PC-3 (cell line): ENCODE measurements around the gene PRKG2. TPM values are rescaled to one million over a fixed set of nuclear protein-coding genes. Genes with fewer than 3 reads are reported as not detected.
A peak's percentile ranks its signal among the peaks of the same experiment; 100 is the strongest.

Experiments used
- ATAC-seq: fragments of 200-7000 bp; cut with Tn5 transposase; 2 replicates; pipeline ENCODE4 v1.9.1; 2020; ENCODE audit warnings: mild to moderate bottlenecking, moderate library complexity
- BruUV-seq: library from RNA; stranded (reverse); fragments of 400-500 nt; replicated peaks from 2 replicates; lab custom pipeline; 2021; lab: Mats Ljungman, UMichigan
- CTCF ChIA-PET: fragments of 300-600 bp; sonication (Branson Sonifier 250); formaldehyde crosslinking; loops from one replicate; lab custom pipeline; 2022; ENCODE audit warnings: antibody characterized with exemption; lab: Charles Lee
- POLR2A ChIA-PET: fragments of 300-600 bp; sonication (Branson Sonifier 250); formaldehyde crosslinking; loops from one replicate; lab custom pipeline; 2022; ENCODE audit warnings: antibody characterized with exemption; ENCODE audit not compliant: unreplicated experiment; lab: Charles Lee
- DNase-seq: peaks from one replicate; pipeline ENCODE4 v3.0.0-alpha.2; 2015
- H2AFZ ChIP-seq: fragments of 300-600 bp; sonication (generic); 2 replicates; pipeline ENCODE4 v1.6.0; 2016; ENCODE audit warnings: antibody characterized with exemption, low read length
- H3F3A ChIP-seq: fragments of 300-600 bp; sonication (generic); one replicate; pipeline ENCODE4 v1.6.0; 2017; ENCODE audit warnings: antibody characterized with exemption, low read length, control low read depth, mild to moderate bottlenecking; ENCODE audit not compliant: unreplicated experiment
- H3K27ac ChIP-seq: fragments of 300-600 bp; sonication (generic); 2 replicates; pipeline ENCODE4 v1.5.1; 2016; ENCODE audit warnings: mild to moderate bottlenecking, low read length
- H3K27me3 ChIP-seq: fragments of 300-600 bp; sonication (generic); 2 replicates; pipeline ENCODE4 v1.6.1; 2016; ENCODE audit warnings: low read length, mixed read lengths
- H3K36me3 ChIP-seq: fragments of 300-600 bp; sonication (generic); 2 replicates; pipeline ENCODE4 v1.6.1; 2016; ENCODE audit warnings: low read depth, mixed run types, low read length, mixed read lengths
- H3K4me1 ChIP-seq: fragments of 300-600 bp; sonication (generic); 2 replicates; pipeline ENCODE4 v1.5.1; 2016; ENCODE audit warnings: low read length; ENCODE audit not compliant: insufficient read depth
- H3K4me2 ChIP-seq: fragments of 300-600 bp; sonication (generic); 2 replicates; pipeline ENCODE4 v1.6.0; 2016; ENCODE audit warnings: low read length
- H3K4me3 ChIP-seq: fragments of 300-600 bp; sonication (generic); 2 replicates; pipeline ENCODE4 v1.5.1; 2016; ENCODE audit warnings: mild to moderate bottlenecking, low read length, mixed read lengths
- H3K79me2 ChIP-seq: fragments of 300-600 bp; sonication (generic); 2 replicates; pipeline ENCODE4 v1.6.1; 2017; ENCODE audit warnings: low read length, mixed read lengths
- H3K9ac ChIP-seq: fragments of 300-600 bp; sonication (generic); 2 replicates; pipeline ENCODE4 v1.6.0; 2016; ENCODE audit warnings: mild to moderate bottlenecking, low read length
- H3K9me2 ChIP-seq: fragments of 300-600 bp; sonication (generic); replicated peaks from 2 replicates; pipeline ENCODE4 v1.6.1; 2016; ENCODE audit warnings: mixed run types, low read length, mixed read lengths
- H3K9me3 ChIP-seq: fragments of 300-600 bp; sonication (generic); 2 replicates; pipeline ENCODE4 v1.6.1; 2016; ENCODE audit warnings: low read length, mixed read lengths
- H4K20me1 ChIP-seq: fragments of 300-600 bp; sonication (generic); 2 replicates; pipeline ENCODE4 v1.6.1; 2016; ENCODE audit warnings: low read length, mixed read lengths
- CTCF ChIP-seq: fragments of 300-600 bp; sonication (generic); conservative IDR thresholded peaks from 2 replicates; pipeline ENCODE4 v1.5.1; 2017; ENCODE audit warnings: antibody characterized with exemption, low read depth, mild to moderate bottlenecking, low read length
- EZH2 ChIP-seq: fragments of 300-600 bp; sonication (generic); IDR thresholded peaks from one replicate; pipeline ENCODE4 v1.6.1; 2017; ENCODE audit warnings: antibody characterized with exemption, mild to moderate bottlenecking, low read length; ENCODE audit not compliant: unreplicated experiment
- EZH2phosphoT487 ChIP-seq: fragments of 300-600 bp; sonication (generic); IDR thresholded peaks from 2 replicates; pipeline ENCODE4 v1.6.1; 2018; ENCODE audit warnings: mild to moderate bottlenecking, antibody characterized with exemption, low read length, borderline replicate concordance
- intact Hi-C: fragments of 100-400 bp; cut with micrococcal nuclease; formaldehyde crosslinking; loops from 2 replicates; pipeline ENCODE4 v1.9.0; 2023
- total RNA-seq: library from RNA; depleted of rRNA; stranded (reverse); fragments of >200 nt; gene quantifications from 2 replicates; pipeline ENCODE4 v1.2.3, GENCODE V29; 2014

Gene PRKG2
- total RNA-seq, 1 experiment from 2014 or later: 0.55 TPM

- H3K27ac ChIP-seq: no peak overlapping the region
- no peak overlapping the region for H3K9ac ChIP-seq
- peaks cover 32% of the 10 kb centered on the region for H3K27me3 ChIP-seq
- no peak overlapping the region for H3K4me2 ChIP-seq
- H3K9me3 ChIP-seq: no peaks in the 10 kb centered on the region
- BruUV-seq: no TSS peak
- ATAC-seq (peak; percentile 59), DNase-seq (no peak)
- ChIA-PET CTCF (interaction anchor here (0.6 kb wide), 1 partner anchor 137 kb away, joined by 3 read pairs; no protein-coding TSS in a partner anchor), POLR2A (no interaction called here)
- no peaks in the 10 kb centered on the region for H3K4me1 ChIP-seq
- no peaks in the 10 kb centered on the region for H3F3A ChIP-seq
- no peaks in the 10 kb centered on the region for H3K79me2 ChIP-seq
- no peak for TF ChIP-seq EZH2
- TF ChIP-seq CTCF: 0 out of 2 replicates have a peak, but pooled peaks have one; percentile 11
- no peak overlapping the region for H3K4me3 ChIP-seq
- no peak overlapping the region for H2AFZ ChIP-seq
- intact Hi-C loops: loop anchor here (1.0 to 5.0 kb wide), 3 partner anchors 134 to 147 kb away; no protein-coding TSS in a partner anchor
- H3K9me2 ChIP-seq: no peaks in the 10 kb centered on the region
- no peaks in the 10 kb centered on the region for H3K36me3 ChIP-seq
- no peaks in the 10 kb centered on the region for H4K20me1 ChIP-seq
Observed at GRCh38 chr4:81215931-81216330, 909 bp upstream of the PRKG2 start.

DNA sequence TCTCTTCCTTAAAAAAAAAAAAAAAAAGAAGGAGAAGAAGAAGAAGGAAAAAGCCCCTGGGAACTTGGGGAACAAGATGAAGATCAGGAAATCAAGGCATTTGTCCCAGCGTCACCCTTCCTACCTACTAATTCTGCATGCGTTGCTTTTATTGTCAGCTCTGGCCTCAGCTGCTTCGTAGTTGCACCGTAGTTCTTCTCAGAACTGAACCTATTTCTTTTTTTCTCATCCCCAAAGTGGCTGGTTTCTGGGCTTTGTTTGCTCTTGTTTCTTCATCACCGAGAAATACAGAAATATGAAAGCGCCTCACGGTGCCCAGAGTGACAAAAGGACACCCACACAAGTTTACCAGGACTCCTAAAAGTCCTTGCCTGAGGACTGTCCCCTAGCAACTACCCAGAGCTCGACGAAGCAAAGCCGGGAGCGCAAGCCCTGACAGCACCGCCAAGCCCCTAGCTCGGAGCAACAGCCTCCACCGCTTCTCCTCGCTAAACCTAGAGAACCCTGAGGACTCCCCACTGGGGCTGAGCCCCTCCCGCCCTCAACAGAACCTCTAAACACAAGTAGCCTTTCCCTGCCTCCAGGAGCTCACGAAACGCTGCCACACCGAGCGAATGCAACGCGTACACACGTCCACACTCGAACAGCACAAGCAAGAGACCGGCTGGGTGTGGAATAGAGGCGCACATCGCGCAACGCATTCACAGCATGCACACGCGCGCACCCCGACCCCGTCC, 710 bp downstream of the PRKG2 start:
- Histone ChIP-seq H3K79me2 (no peaks in the 10 kb centered on the region), H4K20me1 (no peaks in the 10 kb centered on the region), H2AFZ (peak overlapping the region; percentile 57), H3K4me1 (no peaks in the 10 kb centered on the region), H3K9ac (no peak overlapping the region), H3K4me3 (peak overlapping the region; percentile 62), H3K4me2 (peak overlapping the region; percentile 77), H3K9me3 (no peaks in the 10 kb centered on the region), H3K9me2 (no peaks in the 10 kb centered on the region), H3K27ac (no peak overlapping the region), H3K36me3 (no peaks in the 10 kb centered on the region), H3F3A (no peaks in the 10 kb centered on the region), H3K27me3 (peaks cover 32% of the 10 kb centered on the region)
- intact Hi-C loops: loop anchor here (2.0 kb wide), 1 partner anchor 146 kb away; no protein-coding TSS in a partner anchor
- ATAC-seq (peak; percentile 62), DNase-seq (no peak)
- TF ChIP-seq EZH2: no peak
- TF ChIP-seq CTCF: no peak
- no peak for TF ChIP-seq EZH2phosphoT487
- CTCF ChIA-PET: no interaction called here
- no TSS peak for BruUV-seq
- POLR2A ChIA-PET: no interaction called here

DNA sequence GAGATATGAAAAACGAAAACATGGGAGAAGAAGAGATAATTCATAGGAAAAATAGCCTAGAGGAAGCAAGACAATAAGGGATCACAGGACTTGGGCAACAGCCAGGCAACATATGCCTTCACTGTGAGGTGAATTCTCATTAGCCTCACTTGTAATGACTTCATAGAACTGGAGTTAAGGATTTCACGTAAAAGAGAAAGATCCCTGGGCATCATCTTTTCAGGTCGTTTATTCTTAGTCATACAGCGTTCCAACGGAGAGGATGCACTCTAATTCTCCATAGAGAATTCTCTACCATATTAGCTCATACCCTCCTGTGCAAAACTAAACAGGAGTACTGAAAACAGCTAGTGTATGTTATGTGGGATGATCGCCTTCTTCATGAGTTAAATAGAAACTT, 1.4 kb downstream of the PRKG2 start:
- Histone ChIP-seq H3K9ac (no peak overlapping the region), H3K36me3 (no peaks in the 10 kb centered on the region), H2AFZ (no peak overlapping the region), H3K4me2 (no peak overlapping the region), H3K27ac (no peak overlapping the region), H3K4me3 (no peak overlapping the region), H3K9me3 (no peaks in the 10 kb centered on the region), H3F3A (no peaks in the 10 kb centered on the region), H3K4me1 (no peaks in the 10 kb centered on the region), H4K20me1 (no peaks in the 10 kb centered on the region), H3K79me2 (no peaks in the 10 kb centered on the region), H3K9me2 (no peaks in the 10 kb centered on the region), H3K27me3 (peaks cover 32% of the 10 kb centered on the region)
- DNase-seq (no peak), ATAC-seq (no peak)
- POLR2A ChIA-PET: no interaction called here
- intact Hi-C loops: loop anchor here (2.0 kb wide), 1 partner anchor 145 kb away; no protein-coding TSS in a partner anchor
- CTCF ChIA-PET: no interaction called here
- no peak for TF ChIP-seq CTCF
- no TSS peak for BruUV-seq
